GF-D8 (cell line): ENCODE data around the gene CD4.

ENCODE experiments used
- DNase-seq: peaks from one replicate; lab custom pipeline; 2025; lab: John Stamatoyannopoulos, UW

CD4 gene

DNA sequence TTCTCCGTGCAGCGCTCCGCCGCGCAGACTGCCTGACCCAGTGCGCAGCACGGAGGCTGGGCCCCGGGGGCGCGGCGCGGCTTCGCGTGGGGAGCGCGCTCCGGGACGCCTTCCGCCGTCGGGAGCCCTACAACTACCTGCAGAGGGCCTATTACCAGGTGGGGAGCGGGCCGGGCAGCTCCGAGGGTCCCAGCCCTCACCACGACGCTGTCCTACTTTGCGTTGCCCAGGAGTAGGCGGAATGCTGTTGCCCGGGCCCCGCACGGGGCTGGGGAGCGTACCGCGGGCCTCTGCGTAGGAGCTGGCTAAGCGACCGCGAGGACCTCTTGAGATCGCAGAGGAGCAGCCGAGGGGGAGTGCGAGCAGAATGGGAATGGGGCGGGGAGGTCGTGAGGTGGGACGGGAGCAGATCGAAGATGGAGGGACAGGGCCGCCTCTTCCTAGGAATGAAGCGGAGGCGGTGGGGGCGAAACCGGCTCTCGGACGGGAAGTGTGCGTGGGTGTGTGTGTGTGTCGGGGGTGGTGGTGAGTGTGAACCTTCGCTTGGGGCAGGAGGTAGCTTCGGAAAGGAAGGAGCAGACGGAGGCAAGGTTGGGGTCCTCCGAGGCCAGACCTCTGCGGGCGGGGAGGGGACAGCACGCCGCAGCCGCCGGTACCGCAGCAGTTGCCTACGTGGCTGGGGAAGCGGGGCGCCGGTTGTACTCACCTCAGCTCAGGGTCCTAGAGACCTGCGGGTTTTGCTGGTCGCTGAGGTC, 39.6 kb downstream of the CD4 start:
- no peak for DNase-seq

- DNase-seq: no peak
Measured at GRCh38 chr12:6829536-6830220, 40.4 kb downstream of the CD4 start.

DNA sequence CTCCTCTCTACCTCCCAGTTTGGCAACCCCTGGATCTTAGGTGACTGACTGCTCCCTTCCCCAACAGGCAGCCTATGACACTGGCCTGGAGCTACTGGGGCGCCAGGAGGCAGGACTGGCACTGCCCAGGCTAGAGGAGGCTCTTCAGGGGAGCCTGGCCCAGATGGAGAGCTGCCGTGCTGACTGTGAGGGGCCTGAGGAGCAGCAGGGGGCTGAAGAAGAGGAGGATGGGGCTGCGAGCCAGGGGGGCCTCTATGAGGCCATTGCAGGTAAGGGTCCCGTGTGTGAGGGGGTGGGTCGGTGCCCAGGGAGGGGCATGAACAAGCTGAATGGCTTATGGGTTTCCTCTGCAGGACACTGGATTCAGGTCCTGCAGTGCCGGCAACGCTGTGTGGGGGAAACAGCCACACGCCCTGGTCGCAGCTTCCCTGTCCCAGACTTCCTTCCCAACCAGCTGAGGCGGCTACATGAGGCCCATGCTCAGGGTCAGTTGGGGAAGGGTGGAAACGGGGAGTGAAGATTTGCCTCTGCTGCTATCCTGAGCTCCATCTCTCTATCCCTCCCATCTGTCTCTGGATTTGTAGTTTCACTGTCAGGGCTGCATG, 41.1 kb downstream of the CD4 start:
- DNase-seq: no peak

- no peak for DNase-seq
Measured at GRCh38 chr12:6830999-6831398, 41.7 kb downstream of the CD4 start.

DNA sequence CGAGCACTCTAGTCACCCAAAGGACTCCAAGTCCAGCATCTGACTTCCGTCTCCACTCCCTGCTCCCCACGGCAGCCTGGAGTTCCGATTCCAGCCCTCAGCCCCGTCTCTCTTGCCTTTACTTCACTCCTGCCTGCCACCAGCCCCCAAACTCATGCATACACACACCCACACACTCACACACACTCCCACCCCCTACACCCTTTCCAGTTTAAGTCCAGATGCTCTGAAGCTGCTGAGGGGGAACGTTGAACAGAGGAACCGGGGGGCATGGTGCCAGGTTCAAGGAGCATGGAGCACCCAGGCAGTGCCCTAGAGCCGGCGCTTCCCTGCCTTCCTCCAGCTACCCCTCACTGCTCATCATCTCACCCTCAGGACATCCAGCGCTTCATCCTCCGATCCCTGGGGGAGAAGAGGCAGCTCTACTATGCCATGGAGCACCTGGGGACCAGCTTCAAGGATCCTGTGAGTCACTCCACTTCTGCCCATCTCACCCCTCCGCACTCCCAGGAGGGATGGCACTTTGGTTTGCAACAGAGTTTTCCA, 42.2 kb downstream of the CD4 start:
- DNase-seq: no peak

GRCh38 chr12:6832125-6832524, 42.8 kb downstream of the CD4 start:
- DNase-seq: no peak

GRCh38 chr12:6833189-6833890, 44.0 kb downstream of the CD4 start:
- DNase-seq: no peak

GRCh38 chr12:6834254-6834653, 44.9 kb downstream of the CD4 start:
- DNase-seq: no peak

DNA sequence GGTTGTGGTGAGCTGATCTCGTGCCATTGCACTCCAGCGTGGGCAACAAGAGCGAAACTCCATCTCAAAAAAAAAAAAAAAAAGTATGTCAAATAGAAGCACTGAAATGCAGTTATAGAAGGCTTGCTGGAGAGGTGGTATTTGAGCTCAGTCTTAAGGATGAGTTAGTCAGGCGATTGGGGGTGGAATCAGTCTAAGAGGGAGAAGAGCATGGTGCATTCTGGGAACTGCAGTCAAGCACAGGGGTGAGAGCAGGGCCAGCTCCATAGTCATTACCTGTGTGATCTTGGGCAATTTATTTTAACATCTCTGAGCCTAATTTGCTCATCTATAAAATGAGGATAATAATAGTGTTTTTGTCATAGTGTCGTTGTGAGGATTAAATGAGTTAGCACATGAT, 45.5 kb downstream of the CD4 start:
- no peak for DNase-seq

GRCh38 chr12:6836851-6837250, 47.5 kb downstream of the CD4 start:
- DNase-seq: no peak

DNA sequence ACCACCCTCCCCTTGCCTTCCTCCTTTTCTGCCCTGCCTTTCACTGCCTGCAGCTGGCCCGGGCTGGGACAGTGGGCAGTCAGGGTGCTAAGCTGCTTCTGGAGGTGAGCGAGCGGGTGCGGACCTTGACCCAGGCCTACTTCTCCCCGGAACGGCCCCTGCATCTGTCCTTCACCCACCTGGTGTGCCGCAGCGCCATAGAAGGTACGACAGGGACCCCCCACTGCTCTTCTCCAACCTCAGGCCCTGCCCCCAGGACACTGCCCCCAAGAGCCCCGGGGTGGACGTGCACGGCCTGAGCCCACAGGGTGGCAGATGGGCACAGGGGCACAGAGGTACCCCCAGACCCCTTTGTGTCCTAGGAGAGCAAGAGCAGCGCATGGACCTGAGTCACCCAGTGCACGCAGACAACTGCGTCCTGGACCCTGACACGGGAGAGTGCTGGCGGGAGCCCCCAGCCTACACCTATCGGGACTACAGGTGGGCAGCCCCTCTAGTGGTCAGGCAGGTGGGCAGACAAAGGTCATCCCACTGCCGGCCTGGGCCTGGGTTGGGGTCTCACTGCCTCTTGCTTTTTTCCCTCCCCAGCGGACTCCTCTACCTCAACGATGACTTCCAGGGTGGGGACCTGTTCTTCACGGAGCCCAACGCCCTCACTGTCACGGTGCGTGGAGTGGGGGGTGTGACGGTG, 48.2 kb downstream of the CD4 start:
- no peak for DNase-seq

GRCh38 chr12:6838854-6839253, 49.5 kb downstream of the CD4 start:
- DNase-seq: no peak

DNA sequence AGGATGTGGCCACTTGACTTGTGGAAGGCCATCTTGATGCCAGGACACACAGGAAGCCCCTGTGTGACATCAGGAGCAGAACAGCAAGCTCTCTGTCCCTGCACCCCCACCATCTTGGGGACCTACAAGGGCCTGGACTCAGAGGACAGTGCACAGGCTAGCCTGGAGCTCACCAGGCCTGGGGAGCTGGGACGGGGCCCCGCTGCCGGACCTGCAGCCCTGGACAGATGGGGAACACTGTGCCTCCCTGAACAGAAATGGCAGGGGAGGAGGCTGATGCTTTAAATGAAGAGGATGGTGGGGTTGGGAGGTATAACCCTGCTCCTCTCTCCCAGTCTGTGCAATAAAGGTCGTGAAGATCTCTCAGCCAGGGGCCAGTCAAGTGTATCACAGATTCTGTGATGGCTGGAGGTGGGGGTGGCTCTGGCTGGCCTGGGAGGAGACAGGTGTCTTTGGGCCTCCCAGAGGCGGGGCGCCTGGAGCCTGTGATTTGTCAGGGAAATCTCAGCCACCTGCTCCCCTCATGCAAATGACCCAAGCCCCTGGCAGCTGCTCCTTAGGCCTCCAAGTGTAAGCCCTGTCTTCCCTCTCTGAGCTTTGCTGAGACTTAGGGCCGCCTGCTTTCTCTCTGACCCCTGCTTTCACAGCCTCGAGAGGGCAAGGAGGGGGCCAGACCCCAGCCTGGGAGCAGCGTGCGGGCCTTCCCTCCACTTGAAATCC, 50.3 kb downstream of the CD4 start:
- no peak for DNase-seq

- no peak for DNase-seq
Measured at GRCh38 chr12:6840330-6840729, 51.0 kb downstream of the CD4 start.

- DNase-seq: no peak
Measured at GRCh38 chr12:6840761-6841515, 51.6 kb downstream of the CD4 start, which contains the start of gene GNB3. Gene GNB3, plus strand, starts transcription at chr12:6840925. Its CDS starts 363 bp downstream, at chr12:6841288.

- no peak for DNase-seq
Measured at GRCh38 chr12:6842075-6842474, 52.7 kb downstream of the CD4 start.

- no peak for DNase-seq
Measured at GRCh38 chr12:6843118-6843902, 54.0 kb downstream of the CD4 start.

GRCh38 chr12:6845395-6845794, 56.1 kb downstream of the CD4 start:
- no peak for DNase-seq

DNA sequence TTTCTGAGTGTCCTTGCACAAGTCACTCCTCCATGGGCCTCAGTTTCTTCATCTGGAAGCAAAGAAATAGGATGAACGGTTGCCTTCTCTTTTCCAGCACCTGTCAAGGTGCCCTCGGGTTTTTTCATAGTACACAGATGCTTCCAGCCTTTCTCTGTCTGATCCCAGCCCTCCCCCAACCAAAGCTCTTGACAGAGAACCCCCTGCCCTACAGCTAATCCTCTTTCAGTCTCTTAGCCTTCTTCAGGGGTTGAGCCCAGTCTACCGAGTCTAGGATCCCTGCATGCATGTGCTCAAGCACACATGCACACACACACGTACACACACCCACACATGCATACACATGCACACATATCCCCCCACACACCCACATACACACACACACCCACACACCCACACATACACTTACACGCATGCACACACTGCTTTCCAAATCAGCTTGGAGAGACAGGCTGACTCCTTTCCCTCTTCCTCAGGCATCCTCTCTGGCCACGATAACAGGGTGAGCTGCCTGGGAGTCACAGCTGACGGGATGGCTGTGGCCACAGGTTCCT, 57.1 kb downstream of the CD4 start:
- DNase-seq: no peak
